CD4-positive, alpha-beta T cell treated with Interleukin-4 for 4 hours (primary cell): Measurements from ENCODE around the gene HYAL1.

Experiments used
- DNase-seq: peaks from one replicate; pipeline ENCODE4 v3.0.0-alpha.2; 2020

The HYAL1 gene

GRCh38 chr3:50258979-50259378, 44.4 kb downstream of the HYAL1 start:
- DNase-seq = no peak

- DNase-seq = no peak
These were observed 45.2 kb downstream of the HYAL1 start for GRCh38 chr3:50258029-50258680.

- no peak for DNase-seq
These were observed 46.1 kb downstream of the HYAL1 start for GRCh38 chr3:50256978-50257890.

- no peak for DNase-seq
These were observed 48.1 kb downstream of the HYAL1 start for GRCh38 chr3:50255251-50255615.

- DNase-seq = no peak
These were observed 48.7 kb downstream of the HYAL1 start for GRCh38 chr3:50254577-50255250.

GRCh38 chr3:50251220-50251619, 52.2 kb downstream of the HYAL1 start:
- DNase-seq = peak; percentile 30

- no peak for DNase-seq
These were observed 52.9 kb downstream of the HYAL1 start for GRCh38 chr3:50250514-50250913.
